ENCODE data around the gene RFESD. TPM values are rescaled to one million over a fixed set of nuclear protein-coding genes. Genes with fewer than 3 reads are reported as not detected.

RFESD gene
- total RNA-seq, 1 donor: 2.6 TPM

DNA sequence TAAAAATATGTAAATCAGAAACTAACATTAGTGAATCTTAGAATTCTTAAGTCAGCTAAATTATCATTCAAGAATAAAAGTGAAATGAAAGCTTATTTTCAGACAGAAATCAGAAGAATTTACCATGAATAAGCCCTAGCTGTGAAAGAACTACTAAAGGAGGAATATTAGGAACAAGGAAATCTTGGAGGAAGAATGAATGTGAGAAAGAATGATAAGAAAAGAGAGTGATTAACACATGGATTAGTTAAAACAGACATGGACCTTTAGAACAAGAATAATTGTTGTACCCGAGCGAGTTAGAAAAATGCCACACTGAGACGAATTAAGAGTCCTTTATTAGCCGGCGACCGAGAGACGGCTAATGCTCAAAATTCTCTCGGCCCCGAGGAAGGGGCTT is 60.5 kb downstream of the RFESD start:
- DNase-seq (ENCODE audit: low read depth): no peak
- no peak for TF ChIP-seq CTCF (IDR thresholded peaks at IDR 0.05; ENCODE audit: insufficient read depth, low read depth, low read length)
- no peak overlapping the region for H3K4me3 ChIP-seq (ENCODE audit: low read depth, low read length)

Other genes with a start within 250 kb of the RFESD start
- 144 and 191 TPM in 2 replicates for gene SKIC3, start 91.8 kb upstream of the RFESD start, total RNA-seq
- 12.6 and 21.6 TPM in 2 replicates for gene ARSK, start 91.7 kb upstream of the RFESD start, total RNA-seq
- gene GPR150, start 26.7 kb upstream of the RFESD start, total RNA-seq: 0.32 and 0.43 TPM in 2 replicates
- gene SPATA9, start 36.2 kb downstream of the RFESD start, total RNA-seq: 1.3 TPM in 2 replicates
- 370 and 720 TPM in 2 replicates for gene RHOBTB3, start 84.6 kb downstream of the RFESD start, total RNA-seq
- gene GLRX, start 175.9 kb downstream of the RFESD start, total RNA-seq: 152 and 437 TPM in 2 replicates

All from fibroblast of villous mesenchyme (primary cell).